GM03348 (cell line): ENCODE data around the gene KRTAP4-12.
"Not testable (repeated sequence)": the region's sequence is repeated elsewhere in the genome, so short reads cannot be mapped to it uniquely, and the experiment has no call there.

Experiments used
- DNase-seq: peaks from one replicate; pipeline ENCODE4 v3.0.0; 2012; ENCODE audit warnings: low spot score

Gene KRTAP4-12

DNA sequence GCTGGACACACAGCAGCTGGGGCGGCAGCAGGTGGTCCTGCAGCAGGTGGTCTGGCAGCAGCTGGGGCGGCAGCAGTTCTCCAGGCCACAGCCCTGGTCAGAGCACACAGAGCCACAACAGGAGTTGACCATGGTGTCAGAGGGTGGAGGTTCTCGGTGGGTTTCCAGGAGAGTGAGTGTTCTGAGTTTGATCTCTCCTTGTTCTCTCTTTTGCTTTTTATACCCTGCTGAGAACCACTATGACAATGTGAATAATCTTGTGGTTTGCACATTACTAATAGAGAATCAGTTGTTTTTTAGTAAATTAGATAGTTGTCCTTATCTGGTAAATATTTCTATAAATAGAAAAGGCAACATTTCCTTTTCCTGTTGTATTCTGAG, at the start of gene KRTAP4-12:
KRTAP4-12 (minus strand) TSS at position 192 of the 381 bp plus-strand sequence; CDS start at position 132, 60 bp downstream.
- not testable (repeated sequence) for DNase-seq

DNA sequence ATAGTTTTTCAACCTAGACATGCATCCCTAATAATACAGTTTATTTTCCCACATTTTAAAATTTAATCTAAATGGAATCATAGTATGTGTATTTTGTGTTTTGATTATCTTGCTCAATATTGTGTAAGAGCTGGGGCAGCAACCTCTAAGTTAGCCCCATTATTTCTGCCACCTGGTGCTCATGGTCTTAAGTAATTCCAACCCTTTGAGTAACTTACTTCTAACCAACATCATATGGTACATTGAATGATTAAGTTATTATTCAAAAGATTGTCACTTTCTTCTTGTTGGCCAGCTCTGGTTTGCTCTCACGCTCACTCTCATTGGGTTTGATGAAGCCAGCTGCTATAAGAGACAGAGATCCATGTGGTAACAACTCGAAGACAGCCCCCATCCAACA, 47.9 kb upstream of the KRTAP4-12 start:
- peak; percentile 35 for DNase-seq

GRCh38 chr17:41168121-41168520, 44.1 kb upstream of the KRTAP4-12 start, which contains the start of gene KRTAP4-3:
Gene KRTAP4-3, minus strand, starts transcription at chr17:41168221. Its CDS starts 49 bp downstream, at chr17:41168172.
- no peak for DNase-seq

- no peak for DNase-seq
Measured at GRCh38 chr17:41167561-41167960, 43.6 kb upstream of the KRTAP4-12 start.

DNA sequence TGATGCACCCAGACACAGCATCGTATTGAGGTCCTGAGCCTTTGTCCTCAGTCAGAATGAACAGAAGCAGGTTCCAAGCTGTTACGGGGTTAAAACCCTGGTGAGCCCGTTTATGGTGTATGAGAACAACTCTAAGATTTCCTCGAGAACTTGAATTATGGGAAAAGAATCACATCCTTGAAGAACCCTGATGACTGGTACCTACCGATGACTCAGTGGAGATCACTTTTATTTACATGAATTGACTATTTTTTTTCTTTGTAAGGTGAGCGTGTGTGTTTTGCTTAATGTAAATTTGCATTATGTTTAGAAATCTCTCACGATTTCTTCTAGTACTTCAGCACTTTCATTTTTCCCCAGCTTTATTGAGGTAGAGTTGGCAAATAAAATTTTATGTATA, 39.8 kb upstream of the KRTAP4-12 start:
- DNase-seq, result no peak

- no peak for DNase-seq
Measured at GRCh38 chr17:41160648-41161047, 36.7 kb upstream of the KRTAP4-12 start, which contains the start of gene KRTAP4-4. Gene KRTAP4-4, minus strand, starts transcription at chr17:41160748. Its CDS starts 57 bp downstream, at chr17:41160691.

- DNase-seq, result not testable (repeated sequence)
Measured at GRCh38 chr17:41160190-41160589, 36.2 kb upstream of the KRTAP4-12 start.

DNA sequence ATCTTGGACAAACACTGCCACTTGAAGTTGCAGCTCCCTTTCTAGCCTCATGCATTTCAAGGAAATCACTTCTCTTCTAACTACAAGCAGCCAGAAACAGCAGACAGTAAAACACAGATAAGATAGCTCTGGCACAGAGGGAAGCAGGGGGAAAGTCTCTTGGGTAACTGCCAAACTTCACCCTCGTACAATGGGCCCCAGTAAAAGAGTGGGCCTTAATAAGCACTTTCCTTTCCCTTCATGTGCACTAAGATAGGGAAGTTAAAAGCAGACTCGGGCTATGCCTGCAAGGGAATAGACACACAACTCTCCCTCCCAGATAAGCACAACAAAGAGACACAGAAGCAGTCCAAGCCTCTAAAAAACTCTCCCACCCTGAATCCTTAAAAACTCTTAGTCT, 29.9 kb upstream of the KRTAP4-12 start:
- no peak for DNase-seq

DNA sequence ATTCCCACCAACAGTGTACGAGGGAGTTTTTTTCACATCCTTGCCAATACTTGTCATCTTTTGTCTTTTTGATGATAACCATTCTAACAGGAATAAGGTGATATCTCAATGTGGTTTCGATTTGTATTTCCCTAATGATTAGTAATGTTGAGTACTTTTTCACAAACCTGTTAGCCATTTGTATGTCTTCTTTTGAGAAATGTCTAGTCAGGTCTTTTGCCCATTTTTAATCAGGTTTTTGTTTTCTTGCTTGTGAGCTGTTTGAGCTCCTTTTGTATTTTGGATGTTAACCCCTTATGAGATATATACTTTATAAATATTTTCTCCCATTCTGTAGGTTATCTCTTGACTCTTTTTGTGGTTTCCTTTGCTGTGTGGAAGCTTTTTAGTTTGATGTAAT, 27.5 kb upstream of the KRTAP4-12 start:
- DNase-seq, result no peak

DNA sequence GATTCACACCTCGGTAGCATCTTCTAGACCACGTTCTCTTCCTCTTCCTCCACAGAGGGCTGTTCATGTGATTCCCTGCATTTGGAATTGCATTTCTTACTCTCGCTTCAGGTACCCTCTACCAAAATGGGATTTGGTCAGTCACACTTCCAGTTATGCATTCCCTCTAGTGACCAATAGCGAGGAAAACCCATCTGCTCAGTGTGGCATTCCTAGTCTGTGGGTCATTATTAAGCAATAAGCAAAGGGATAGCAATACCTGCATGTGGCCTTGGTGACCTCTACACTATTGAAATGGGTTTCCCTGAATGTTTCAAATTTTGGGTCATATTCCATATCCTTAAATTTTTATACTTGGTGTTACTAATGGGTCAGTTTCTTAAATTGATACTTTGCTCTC, 26.0 kb upstream of the KRTAP4-12 start:
- no peak for DNase-seq

GRCh38 chr17:41149652-41149985, 25.6 kb upstream of the KRTAP4-12 start, which contains the start of gene KRTAP4-5:
Gene KRTAP4-5, minus strand, starts transcription at chr17:41149825. Its CDS starts 58 bp downstream, at chr17:41149767.
- no peak for DNase-seq

- DNase-seq, result not testable (repeated sequence)
Measured at GRCh38 chr17:41148971-41149651, 25.1 kb upstream of the KRTAP4-12 start.

DNA sequence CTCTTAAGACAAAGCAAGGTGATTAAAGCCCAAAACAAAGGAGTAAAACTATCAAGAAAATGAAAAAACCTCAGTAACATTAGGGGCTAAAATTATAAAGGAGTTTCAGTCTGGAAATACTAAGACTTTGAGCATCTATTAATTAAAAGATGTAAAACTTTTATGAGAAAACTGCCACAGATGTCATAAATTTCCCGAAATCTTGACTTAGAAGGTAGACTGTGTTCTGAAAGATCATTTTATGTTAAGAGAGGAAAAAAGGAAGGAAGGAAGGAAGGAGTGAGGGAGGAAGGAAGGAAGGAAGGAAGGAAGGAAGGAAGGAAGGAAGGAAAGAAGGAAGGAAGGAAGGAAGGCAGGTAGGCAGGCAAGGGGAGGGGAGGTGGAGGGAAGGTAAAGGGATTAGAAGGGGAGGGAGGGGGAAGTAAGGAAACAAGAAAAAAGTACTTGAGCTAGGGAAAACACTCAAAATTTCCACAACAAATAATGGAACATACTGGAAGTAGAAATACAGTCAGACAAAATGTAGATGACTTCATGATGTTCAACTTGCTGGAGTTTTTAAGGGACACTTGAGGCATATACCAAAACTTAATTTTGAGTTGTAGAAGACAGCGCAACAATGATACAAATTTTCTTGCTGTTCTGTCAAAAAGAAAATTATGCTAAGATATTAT, 23.7 kb upstream of the KRTAP4-12 start:
- no peak for DNase-seq

DNA sequence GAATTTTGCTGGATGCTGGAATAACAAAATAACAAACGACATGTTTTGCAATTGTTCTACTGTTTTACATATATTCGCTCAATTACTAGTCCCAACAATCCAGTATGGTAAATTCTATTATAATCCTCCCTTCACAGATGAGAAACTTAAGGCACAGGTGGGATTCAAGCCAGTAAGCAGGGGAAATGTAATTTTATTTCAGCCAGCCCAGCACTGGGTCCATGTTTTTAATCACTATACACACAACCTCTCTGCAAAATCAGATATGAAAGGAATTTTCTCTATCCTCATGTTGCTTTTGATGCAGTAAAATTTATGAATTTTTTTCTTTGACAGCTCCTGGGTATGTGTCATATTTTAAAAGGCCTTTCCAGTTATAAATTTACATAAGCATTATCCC, 21.3 kb upstream of the KRTAP4-12 start:
- DNase-seq, result no peak

DNA sequence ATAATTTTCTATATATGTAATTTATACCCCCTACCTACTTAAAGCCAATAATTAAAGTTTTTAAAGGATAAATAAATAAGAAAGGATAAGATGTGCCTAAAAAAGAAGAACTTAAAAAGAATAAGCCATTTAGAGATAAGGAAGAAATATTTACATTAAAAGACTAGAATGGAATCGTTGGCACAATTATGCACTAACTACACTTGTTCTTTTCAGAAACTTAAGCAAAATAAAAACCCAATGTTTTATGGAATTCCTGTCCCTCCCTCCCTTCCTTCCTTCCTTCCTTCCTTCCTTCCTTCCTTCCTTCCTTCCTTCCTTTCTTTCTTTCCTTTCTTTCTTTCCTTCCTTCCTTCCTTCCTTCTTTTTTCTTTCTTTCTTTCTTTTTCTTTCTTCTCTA, 20.9 kb upstream of the KRTAP4-12 start:
- no peak for DNase-seq

DNA sequence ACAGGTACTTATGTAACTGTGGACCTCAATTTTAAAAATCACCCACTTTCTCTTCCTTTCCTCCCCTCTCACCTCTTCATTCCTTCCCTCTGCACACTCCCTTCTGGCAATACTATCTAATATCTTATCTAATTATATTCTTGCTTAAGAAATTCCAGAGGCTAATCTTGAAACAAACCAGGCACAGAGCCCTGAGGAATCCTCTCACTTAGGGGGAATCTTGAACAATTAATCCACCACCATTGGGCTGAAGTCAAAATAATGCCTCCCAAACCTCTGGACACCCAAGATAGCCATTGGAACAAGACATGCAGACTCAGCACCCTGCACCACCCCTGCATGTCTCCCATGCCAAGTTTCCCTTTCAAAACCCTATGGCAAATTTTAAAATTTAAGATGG, 17.4 kb upstream of the KRTAP4-12 start:
- DNase-seq, result no peak

DNA sequence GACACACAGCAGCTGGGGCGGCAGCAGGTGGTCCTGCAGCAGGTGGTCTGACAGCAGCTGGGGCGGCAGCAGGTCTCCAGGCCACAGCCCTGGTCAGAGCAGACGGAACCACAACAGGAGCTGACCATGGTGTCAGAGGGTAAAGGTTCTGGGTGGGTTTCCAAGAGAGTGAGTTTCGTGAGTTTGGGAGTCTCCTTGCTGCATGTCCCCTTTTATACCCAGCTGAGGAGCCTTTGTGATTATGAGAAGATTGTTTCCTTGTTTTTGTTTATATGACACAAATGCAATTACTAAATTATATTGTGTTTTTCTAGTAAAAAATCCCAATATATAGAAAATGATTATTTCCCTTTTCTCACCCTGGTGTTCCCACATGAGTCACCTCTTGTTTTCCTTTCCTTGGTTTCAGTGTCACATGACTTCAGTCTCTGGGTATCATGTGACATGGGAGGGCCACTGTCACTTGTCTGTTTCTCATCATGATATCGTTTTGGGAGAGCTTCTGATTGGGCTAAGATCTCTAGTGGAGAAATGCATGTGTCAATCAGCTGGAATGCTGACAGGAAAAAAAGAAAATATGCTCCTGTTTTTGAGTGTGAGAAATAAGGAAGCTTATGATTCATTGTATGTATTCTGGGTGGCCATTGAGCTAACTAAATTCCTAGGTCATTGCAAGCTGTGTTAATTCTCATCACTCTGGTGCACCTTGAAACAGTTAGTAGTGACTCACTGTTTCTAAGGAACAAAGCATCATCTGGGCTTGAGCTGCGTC, 16.6 kb upstream of the KRTAP4-12 start, which contains the start of gene KRTAP4-6:
KRTAP4-6 (minus strand) TSS at position 185 of the 772 bp plus-strand sequence; CDS start at position 128, 57 bp downstream.
- peak; percentile 54 for DNase-seq

GRCh38 chr17:41139865-41140264, 15.9 kb upstream of the KRTAP4-12 start:
- not testable (repeated sequence) for DNase-seq

DNA sequence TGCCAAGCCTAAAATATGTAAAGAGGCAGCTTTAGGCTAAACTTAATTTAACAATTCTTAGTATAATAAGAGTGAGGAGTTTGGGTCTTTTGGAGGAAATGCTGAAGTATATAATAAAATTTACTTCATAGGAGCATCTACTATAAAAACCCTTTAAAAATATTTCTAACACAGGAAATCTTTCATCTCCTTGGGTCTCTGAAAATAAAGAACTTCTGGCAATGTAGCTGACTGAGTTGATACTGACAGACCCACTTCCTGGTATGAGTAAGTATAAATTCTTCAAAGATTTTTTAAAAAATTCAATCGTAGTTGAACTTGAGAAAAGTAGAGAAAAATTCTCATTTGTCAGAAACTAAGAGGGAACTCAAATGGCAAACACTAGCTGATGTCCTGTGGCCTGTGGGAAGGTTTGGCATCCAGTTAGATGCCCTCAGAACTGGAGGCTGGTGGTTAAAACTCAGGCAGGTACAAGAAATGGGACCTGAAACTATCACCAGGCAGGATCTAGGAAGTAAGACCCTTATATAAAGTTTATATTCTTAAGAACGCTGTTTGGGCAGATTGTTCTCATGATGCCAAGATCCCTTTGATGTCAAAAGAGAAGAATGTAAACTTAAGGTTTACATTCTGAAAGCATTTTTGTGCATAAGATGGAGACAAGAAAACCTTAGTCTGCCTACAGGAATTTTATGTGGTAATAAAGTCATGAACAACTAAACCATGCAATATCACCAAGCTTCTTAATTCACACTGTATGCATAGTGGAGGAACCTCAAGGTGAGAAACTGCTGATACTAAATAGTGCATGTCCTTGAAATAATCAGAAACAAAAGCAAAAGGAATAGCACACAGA, 10.1 kb upstream of the KRTAP4-12 start:
- DNase-seq, result no peak

- DNase-seq, result no peak
Measured at GRCh38 chr17:41131979-41132378, 8.0 kb upstream of the KRTAP4-12 start.

- DNase-seq, result no peak
Measured at GRCh38 chr17:41127371-41127770, 3.4 kb upstream of the KRTAP4-12 start.

DNA sequence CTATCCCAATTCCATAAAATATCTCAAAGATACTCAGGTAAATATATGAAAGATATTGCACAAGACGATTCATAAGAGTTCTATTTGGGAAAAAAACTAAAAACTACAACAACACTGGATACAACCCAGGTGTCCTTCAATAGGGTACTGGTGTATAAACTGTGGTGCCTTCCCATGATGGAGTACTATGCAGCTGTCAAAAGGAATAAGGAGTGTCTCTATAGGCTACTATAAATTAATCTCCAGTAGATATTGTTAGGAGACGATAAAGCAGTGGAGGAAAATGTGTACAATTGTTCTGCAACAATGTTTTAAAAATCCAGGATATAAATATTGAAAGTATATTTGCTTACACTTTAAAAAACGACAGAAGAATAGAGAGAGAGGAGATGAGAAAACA, 2.4 kb upstream of the KRTAP4-12 start:
- no peak for DNase-seq
